Measurements from ENCODE around the gene ARL8A.
"Not testable (repeated sequence)": the region's sequence is repeated elsewhere in the genome, so short reads cannot be mapped to it uniquely, and the experiment has no call there.

Gene ARL8A

DNA sequence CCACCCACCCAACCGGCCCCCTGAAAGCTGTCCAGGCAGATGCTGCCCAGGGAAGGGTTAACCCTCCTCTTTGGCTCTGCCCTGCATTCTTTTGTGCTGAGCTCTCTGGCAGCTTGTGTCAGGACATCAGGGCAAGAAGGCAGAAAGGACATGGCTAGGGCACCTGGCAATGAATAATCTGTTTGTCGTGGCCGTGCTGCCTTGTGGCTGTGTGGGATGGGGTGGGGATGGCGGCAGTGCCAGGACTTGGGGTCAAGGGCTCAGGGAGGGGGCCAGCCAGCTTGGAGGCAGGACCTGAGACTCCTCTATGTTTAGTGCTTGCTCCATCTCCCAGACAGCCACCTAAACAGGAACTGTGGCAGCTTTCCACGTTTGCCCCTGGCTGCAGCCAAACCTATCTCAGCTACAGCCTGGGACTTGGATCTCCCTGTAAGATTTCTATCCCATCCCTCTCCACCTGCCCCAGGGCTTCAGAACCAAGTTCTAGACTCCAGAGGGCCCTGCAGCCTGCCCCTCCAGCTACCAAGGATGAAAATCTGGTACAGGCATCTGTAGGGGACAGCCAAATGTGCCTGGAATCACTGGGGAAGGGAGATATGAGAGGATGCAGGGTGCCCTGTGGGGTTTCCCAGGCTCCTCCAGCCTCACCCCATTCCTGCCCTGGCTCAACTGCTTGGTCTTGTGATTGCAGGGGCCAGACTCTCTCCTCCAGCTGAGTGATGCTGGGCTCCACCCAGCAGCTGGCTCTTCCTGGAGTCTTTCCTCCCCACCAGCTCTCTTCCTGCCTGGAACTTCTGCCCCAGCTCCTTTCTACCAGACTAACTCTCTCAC is 31.5 kb downstream of the ARL8A start:
- DNase-seq (ENCODE audit: low spot score): no peak

DNA sequence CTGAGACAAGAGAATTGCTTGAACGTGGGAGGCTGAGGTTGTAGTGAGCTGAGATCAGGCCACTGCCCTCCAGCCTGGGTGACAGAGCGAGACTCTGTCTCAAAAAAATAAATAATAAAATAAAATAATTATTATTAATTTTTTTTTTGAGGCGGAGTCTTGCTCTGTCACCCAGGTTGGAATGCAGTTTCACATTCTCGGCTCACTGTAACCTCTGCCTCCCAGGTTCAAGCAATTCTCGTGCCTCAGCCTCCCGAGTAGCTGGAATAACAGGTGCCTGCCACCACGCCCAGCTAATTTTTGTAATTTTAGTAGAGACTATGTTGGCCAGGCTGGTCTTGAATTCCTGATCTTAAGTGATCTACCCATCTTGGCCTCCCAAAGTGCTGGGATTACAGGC is 32.9 kb downstream of the ARL8A start:
- not testable (repeated sequence) for DNase-seq (ENCODE audit: low spot score)

DNA sequence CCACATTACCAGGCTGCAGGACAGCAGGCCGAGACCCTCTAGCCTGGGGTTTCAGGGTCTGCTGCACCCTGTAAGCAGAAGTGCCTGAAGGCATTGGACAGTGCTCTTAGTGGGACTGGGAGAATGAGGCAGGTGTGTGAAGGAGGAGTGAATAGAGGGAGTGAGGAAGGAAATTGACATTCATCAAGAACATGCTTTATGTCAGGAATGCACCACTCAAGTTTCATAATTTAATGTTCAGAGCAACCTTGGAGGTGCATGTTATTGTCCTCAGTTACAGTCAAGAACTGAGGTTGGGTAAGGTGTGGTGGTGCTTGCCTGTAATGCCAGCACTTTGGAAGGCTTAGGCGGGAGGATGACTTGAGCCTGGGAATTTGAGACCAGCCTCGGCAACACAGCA is 33.6 kb downstream of the ARL8A start:
- no peak for DNase-seq (ENCODE audit: low spot score)

DNA sequence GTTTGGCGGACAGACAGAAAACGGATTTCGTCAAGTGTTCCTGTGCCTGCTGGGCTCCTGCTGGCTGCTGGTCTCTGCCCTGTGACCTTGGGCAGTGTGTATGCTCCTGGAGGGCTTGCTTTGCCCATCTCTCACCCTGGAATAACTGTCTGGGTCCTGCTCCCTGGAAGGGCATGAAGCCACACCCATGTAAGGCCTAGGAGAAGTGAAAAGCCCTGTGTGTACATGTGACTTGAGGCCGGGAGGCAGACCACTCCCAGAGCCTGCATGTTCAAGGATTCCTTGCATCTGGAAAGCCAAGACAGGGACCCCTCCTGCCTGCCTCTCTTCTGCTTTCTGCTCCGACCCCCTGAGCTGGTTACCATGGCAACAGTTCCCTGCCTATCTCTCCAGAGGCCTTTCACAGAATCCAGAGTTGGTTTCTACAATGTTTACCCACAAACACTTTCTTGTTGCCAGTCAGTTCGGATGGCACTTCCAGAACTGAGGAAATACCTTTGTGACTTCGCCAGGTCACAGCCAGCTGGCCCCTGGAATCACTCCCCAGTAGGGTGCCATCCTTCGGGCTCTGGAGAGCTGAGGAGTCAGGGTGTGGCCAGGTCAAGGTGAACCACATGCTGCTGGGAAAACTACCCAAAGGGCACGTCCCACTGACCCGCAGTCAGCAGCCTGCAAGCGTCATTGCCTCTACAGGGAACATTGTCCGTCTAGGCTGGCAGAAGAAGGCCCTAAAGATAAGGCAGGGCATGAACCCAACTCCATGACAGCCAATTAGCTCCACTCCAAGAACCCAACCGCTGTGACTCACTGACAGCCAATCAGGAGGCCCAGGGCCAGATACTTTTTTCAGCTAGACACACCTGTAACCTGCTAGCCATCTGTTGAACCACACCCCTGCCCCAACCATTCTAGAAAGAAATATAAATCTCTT is 36.5 kb downstream of the ARL8A start:
- no peak for DNase-seq (ENCODE audit: low spot score)

DNA sequence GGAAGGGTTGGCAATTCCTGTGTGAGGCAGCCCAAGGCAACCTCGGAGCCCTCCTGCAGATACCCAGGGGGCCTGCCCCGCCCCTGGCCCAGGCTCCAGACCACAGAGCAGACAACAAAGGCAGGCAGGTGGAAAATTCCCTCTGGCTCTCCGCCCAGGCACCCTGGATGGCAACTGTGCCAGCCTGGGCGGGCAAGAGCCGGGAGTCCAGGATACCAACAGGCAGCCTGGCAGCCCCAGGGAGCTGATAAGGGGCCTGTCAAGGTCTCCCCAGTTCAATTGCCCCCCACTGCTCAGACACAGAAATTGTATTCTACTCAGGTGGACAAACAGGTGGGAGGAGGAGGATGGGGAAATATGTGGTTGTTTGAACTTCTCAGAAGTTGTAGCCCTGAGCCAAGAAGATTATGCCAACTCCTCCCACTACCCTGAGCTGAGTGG is 37.2 kb downstream of the ARL8A start:
- no peak for DNase-seq (ENCODE audit: low spot score)

DNA sequence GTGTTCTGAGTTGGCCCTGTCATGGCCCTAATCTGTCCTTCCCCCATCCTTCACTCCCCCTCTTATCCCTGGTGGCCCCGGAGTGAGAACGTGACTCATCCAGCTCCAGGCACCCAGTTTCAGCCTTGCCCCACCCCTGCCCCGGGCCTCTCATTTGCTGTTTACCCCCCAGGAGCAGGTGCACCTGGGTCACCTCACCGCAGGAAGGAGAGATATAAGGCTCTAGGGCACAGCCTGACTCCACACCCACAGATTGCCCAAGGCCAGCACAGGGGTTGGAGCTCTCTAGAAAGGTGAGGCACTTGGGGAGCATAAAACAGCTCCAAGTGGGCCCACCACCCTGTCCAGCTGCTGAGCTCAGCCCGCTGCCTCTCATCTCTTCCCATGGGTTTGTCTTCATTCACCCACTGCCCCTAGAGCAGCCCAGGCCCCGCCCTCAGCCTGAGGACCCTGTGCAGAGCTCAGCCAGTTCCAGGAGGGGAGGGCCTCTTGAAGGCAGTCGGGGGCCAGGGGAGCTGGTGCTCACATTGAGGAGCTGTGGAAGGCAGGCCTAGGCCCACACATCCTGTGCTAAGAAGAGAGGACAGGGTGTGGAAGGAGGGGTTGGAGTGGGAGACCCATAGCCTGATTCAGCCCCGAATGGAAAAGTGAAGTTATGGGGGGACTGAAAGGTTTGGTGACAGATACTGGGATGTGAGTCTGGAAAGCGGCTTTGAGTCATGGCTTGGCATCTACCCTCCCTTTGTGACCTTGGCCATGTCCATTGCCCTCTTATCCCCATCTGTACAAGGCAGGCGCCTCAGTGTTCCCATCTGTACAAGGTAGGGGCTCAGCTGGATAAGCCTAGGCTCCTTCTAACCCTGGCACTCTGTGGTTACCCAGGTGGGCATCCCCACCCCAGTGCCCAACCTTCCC is 37.9 kb downstream of the ARL8A start:
- no peak for DNase-seq (ENCODE audit: low spot score)

DNA sequence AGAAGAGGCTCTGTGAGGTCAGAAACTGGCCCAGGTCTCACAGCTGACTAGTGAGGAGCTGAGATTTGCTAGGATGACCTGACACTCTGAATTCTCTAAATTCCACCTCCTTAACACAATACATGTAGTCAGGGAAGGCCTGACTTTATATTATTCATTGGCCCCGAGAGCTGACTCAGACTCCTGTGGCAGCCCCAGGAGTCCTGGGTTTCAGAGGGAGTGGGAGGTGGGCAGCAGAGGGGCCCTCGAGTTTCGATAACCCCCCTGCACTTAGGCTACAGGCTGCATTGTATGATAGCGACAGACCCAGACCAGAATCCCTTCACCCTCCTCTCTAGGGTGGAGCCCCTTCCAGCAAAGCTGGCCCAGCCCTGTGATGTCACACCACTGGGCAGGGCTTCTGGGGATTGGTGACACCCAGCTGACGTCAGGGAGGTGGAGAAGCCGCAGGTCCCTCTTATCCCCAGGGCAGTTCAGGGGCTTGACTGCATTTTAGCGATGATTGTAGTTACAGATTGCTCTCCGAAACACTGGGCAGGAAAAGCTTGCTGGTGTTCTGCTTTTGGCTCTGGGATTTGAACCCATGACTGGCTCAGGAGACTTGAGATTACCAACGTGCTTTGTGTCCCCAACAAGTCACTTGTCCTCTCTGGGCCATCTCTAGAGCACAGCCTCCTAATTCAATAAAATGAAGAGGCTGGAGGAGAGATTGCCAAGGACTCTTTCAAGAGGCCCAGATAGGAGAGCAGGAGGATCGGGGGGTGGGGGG is 38.8 kb downstream of the ARL8A start:
- DNase-seq (ENCODE audit: low spot score): no peak

DNA sequence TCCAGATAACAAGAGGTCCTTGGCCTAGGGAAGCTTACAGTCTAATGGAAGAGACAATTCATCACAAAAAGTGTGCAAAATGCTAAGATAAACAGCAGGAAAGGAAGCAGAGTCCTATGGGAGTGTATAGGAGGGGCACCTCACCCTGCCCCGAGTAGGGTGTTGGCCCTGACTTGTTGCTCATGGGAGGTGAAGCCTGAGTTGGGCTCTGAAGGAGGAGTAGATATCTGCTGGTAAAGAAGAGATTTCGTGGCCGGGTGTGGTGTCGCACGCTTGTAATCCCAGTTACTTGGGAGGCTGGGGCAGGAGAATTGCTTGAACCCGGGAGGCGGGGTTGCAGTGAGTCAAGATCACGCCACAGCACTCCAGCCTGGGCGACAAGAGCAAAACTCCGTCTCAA is 40.5 kb downstream of the ARL8A start:
- DNase-seq (ENCODE audit: low spot score): no peak

DNA sequence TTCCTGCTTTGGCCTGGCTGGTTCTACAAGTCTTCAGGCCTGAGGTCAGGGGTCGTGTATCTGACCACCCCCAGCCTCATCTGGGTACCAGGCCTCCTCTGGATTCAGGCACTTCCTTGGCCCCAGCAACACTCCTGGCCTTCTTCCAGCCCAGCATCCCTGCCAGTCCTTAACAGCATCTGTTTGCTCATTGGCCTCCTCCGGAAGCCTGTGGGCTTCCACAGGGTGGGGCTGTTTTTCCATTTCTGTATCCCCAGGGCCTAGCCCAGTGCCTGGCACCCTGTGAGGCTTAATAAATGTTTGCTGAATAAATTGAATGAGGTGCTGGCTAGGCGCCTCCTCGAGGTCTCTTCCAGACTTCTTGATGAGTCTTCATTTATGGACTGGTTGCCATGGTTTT is 43.4 kb downstream of the ARL8A start:
- no peak for DNase-seq (ENCODE audit: low spot score)

DNA sequence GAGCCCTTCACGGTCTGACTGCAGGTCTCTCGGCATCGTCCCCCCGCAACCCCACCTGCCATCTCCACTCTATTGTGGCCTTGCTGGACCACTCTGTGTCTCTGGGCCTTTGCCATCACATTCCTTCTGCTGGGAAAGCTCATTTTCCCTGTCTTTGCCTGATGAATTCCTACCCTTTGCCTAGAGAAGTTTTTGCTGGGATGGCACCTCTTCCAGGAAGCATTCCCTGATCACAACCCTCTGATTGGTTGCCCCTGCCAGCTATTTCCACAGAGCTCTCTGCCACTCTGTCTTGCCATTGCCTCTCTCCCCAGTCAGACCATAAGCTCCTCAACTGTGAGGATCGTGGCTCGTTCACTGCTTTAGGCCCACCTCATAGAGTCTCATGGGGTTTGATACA is 50.7 kb downstream of the ARL8A start:
- DNase-seq (ENCODE audit: low spot score): no peak

DNA sequence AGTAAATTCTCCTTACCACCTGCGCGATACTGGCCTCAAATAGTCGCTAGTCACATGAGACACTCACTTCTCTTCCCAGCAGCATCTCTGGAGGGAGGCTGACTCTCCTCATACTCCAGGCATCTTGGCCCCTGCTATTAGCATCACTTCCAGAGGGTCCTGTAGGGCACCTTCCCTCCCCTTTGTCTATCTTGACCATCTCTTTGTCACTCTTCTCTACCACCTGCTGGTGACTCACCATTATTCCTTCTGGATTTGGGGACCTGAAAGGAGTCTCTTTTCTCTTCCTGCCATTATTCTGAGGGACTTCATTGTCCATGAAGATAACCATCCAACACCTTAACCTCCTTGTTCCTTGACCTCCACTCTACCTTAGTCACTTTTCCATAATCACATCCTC is 53.5 kb downstream of the ARL8A start:
- DNase-seq (ENCODE audit: low spot score): no peak

DNA sequence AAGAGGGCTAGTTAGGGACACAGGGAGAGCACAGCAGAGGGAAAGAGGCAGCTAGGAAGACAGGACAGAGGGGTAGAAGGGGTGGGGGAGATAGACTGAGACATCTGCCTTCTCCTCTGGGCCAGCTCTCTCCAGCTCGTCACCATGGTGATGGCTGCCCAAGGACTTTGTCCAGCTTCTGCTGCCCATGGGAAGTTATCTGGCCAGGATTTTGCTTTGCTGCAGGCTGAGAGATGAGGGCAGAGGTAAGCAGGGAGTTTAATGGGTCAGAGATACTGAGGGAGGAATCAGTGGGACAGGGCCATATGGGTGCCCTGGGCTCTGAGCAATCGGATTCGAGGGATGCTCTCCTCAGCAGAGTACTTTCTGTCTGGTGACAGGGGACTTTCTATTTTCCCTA is 56.3 kb downstream of the ARL8A start:
- no peak for DNase-seq (ENCODE audit: low spot score)

DNA sequence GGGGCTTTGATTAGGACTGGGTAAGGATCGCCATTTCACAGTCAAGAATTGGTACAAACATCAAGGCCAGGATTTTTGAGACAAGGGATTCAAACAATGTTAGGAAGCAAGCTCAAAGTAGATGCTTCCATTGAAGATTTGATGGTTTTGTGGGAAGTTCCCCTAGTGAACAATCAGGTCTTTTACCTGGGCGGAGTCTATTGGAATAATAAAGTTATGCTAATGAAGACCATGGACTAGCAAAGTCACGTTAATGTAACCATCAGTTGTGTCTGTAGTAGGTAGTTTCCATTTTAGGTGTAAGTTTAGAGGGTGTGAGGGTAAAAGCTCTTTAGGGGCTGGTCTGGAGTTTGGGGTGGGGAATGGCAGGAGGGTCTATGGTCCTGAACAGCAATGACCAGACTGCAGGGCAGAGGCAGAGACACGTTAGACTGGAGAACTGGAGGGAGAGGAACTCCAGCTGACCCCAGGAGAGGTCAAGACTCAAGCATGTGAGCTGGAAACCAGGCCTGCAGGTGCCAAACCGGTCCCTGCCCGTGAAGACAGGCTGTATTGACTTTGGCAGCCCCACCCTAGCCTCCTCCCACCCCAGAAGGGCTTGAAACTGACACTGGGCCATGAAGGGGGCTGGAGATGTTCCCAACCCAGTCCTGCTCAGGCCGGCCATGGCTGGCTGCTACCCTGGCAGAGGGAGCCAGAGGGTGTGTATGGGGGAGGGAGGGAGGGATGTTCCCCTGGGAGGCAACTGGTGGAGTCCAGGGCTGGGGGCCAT is 57.8 kb downstream of the ARL8A start:
- DNase-seq (ENCODE audit: low spot score): no peak

DNA sequence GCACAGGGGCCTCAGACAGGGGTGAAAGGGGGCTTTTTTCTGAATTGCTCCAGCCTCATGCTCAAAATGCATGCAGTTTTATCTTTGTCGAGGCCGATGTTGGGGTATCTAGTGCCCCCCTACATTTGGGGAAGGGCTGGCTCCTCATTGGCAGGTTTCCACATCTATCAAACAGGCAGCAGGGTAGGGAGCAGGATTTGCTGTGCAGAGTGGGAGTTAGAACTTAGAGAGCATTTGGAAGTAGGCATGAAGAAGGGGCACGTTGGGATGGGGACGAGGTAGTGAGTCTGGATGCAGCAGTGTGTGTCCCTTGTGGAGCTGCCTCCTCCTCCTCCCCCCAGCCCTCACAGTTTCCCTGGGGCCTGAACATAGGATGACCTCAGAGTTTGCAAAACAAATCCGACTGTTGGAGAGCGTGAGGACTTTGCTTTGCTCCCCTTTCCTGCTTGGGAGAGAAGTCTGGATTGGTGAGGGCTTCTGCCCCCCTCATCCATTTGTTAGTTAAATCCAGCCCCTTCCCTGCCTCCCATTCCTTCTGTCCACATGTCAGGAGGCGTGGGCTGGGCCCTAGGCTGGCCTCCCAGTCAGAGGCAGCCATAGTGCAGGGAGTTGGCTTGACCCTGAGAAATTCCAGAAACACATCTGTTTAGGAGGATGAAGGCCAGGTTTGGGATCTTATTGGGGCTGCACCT is 58.7 kb downstream of the ARL8A start:
- no peak for DNase-seq (ENCODE audit: low spot score)

DNA sequence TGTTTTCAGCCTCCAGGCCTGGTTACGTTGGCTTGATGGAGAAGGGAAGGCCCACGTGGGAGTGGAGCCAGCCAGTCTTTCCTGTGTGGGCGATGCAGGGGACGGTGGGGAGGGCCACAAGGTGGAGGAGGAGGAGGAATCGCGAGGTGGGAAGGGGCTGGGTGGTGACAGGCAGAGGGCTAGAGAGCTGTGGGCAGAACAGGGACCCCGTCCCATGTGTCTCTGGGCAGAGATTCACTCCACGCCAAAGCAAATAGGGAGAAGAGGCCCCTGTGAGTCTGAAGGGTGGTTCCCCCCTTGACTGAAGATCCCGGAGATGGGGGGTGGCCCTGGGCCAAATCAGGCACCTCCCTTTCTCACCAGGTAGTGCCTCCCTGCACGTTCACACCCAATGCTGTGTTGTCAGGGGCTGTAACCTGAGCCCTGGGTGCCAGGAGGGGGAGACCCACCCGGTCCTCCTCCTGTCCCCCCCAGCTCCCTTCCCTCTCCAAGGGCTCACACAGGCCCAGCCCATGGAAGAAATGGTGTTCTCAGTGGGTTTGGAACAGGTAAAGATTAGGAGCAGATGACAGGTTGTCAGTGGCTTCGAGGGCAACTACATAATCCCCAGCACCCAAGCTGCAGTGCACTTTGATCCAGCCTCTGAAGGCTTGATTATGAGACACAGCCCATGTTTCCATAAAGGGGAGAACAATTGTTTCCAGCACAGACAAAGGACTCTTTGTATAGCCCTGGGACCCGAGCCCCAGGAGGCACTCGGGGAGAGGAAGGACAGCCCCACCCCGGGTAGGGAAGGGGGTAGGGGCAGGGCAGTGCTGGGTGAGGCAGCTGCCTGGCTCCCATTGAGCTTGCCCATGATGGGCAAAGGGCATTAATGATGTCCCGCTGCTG is 59.5 kb downstream of the ARL8A start:
- DNase-seq (ENCODE audit: low spot score): no peak

All from RKO (cell line).